ENCODE data around the gene CNTN1. TPM values are rescaled to one million over a fixed set of nuclear protein-coding genes. Genes with fewer than 3 reads are reported as not detected.

CNTN1 gene
- total and polyA plus RNA-seq, 10 of the 15 experiments (the other 5 are each of a cell fraction or from before 2014, with no cell fraction given) = 0.06 to 0.14 TPM; not detected in 8

- no peaks in the 10 kb centered on the region for H3K4me1 ChIP-seq (ENCODE audit: control insufficient read depth, insufficient read depth, low read length)
- CTCF ChIA-PET = no interaction called here
- no peak overlapping the region for H3K4me2 ChIP-seq (ENCODE audit: control insufficient read depth, insufficient read depth)
- ATAC-seq (no peak), DNase-seq (ENCODE audit: low read depth, low spot score) (no peak), FAIRE-seq (no peak)
- no peak overlapping the region for H2AFZ ChIP-seq (ENCODE audit: control insufficient read depth, low read depth, low read length)
- no peaks in the 10 kb centered on the region for H3K79me2 ChIP-seq (ENCODE audit: control insufficient read depth, insufficient read depth, low read length)
- H3K4me3 ChIP-seq = no peak overlapping the region
- no TSS peak for BruUV-seq (replicated peaks)
- H3K36me3 ChIP-seq (ENCODE audit: control insufficient read depth in 2 of 2, insufficient read depth in 2 of 2, low read length in 1 of 2) = no peaks in the 10 kb centered on the region
- POLR2A ChIA-PET = no interaction called here
- SMC1A ChIA-PET (ENCODE audit: uncharacterized antibody, unreplicated experiment) = no interaction called here
- in situ Hi-C loops (cut with MboI) (no loop called here), intact Hi-C loops (cut with micrococcal nuclease; ENCODE audit: unreplicated experiment) (no loop called here)
- TF ChIP-seq IKZF1 (conservative IDR thresholded peaks at IDR 0.05) (no peak), SMC3 (IDR thresholded peaks at IDR 0.05; ENCODE audit: borderline replicate concordance, low read length) (no peak), JUND (IDR thresholded peaks at IDR 0.05; ENCODE audit: low read depth, low read length) (no peak)
- no peaks in the 10 kb centered on the region for H3K9me3 ChIP-seq (replicated peaks; ENCODE audit: control insufficient read depth, insufficient read depth, low read length)
- H3K27ac ChIP-seq (ENCODE audit: control insufficient read depth, insufficient read depth) = no peak overlapping the region
- no peaks in the 10 kb centered on the region for H4K20me1 ChIP-seq (ENCODE audit: control insufficient read depth, insufficient read depth)
- RAD21 ChIA-PET (ENCODE audit: unreplicated experiment) = no interaction called here
- no peaks in the 10 kb centered on the region for H3K27me3 ChIP-seq (replicated peaks in 1 of 2; ENCODE audit: control insufficient read depth in 2 of 2, insufficient read depth in 2 of 2, low read length in 1 of 2)
- WGBS (ENCODE audit: insufficient coverage, insufficient replicate concordance, low lambda C conversion rate, missing lambda C conversion rate) = 31% methylated on average over 3 of the region's 3 CpGs
- no peak overlapping the region for H3K9ac ChIP-seq (ENCODE audit: control insufficient read depth, insufficient read depth, low read length)
Observed at GRCh38 chr12:40645361-40645760, 46.9 kb upstream of the CNTN1 start.

- CTCF ChIA-PET = no interaction called here
- DNase-seq (ENCODE audit: low read depth, low spot score) (no peak), ATAC-seq (no peak), FAIRE-seq (no peak)
- Histone ChIP-seq H3K27me3 (replicated peaks in 1 of 2; ENCODE audit: control insufficient read depth in 2 of 2, insufficient read depth in 2 of 2, low read length in 1 of 2) (no peaks in the 10 kb centered on the region), H3K9me3 (replicated peaks; ENCODE audit: control insufficient read depth, insufficient read depth, low read length) (no peaks in the 10 kb centered on the region), H4K20me1 (ENCODE audit: control insufficient read depth, insufficient read depth) (no peaks in the 10 kb centered on the region), H3K9ac (ENCODE audit: control insufficient read depth, insufficient read depth, low read length) (no peak overlapping the region), H3K79me2 (ENCODE audit: control insufficient read depth, insufficient read depth, low read length) (no peaks in the 10 kb centered on the region), H3K4me3 (no peak overlapping the region), H2AFZ (ENCODE audit: control insufficient read depth, low read depth, low read length) (no peak overlapping the region), H3K36me3 (ENCODE audit: control insufficient read depth in 2 of 2, insufficient read depth in 2 of 2, low read length in 1 of 2) (no peaks in the 10 kb centered on the region), H3K4me1 (ENCODE audit: control insufficient read depth, insufficient read depth, low read length) (no peaks in the 10 kb centered on the region), H3K27ac (ENCODE audit: control insufficient read depth, insufficient read depth) (no peak overlapping the region), H3K4me2 (ENCODE audit: control insufficient read depth, insufficient read depth) (no peak overlapping the region)
- in situ Hi-C loops (cut with MboI) = no loop called here
- SMC1A ChIA-PET (ENCODE audit: uncharacterized antibody, unreplicated experiment) = interaction anchor here (0.6 kb wide), 1 partner anchor 31 kb away, joined by 3 read pairs; no protein-coding TSS in a partner anchor
- TF ChIP-seq SMAD5 (IDR thresholded peaks at IDR 0.05; ENCODE audit: low read depth) (no peak), EP300 (IDR thresholded peaks at IDR 0.05; ENCODE audit: borderline replicate concordance in 1 of 2, control insufficient read depth in 1 of 2, low read depth in 2 of 2, low read length in 2 of 2) (no peak), FOXK2 (IDR thresholded peaks at IDR 0.05) (no peak), RB1 (IDR thresholded peaks at IDR 0.05; ENCODE audit: borderline replicate concordance) (no peak), PAX8 (IDR thresholded peaks at IDR 0.05) (no peak)
- 27% methylated on average over 1 of the region's 1 CpG for WGBS (ENCODE audit: insufficient coverage, insufficient replicate concordance, low lambda C conversion rate, missing lambda C conversion rate)
- no TSS peak for BruUV-seq (replicated peaks)
- POLR2A ChIA-PET = no interaction called here
- intact Hi-C loops (cut with micrococcal nuclease; ENCODE audit: unreplicated experiment) = no loop called here
- RAD21 ChIA-PET (ENCODE audit: unreplicated experiment) = no interaction called here
Observed at GRCh38 chr12:40646456-40646855, 45.8 kb upstream of the CNTN1 start.
